Eye (tissue), 1 donor: ENCODE results near the gene MPRIP.
A peak's percentile ranks its signal among the peaks of the same experiment; 100 is the strongest.

Experiments
- DNase-seq: peaks from one replicate; pipeline ENCODE4 v3.0.0-alpha.2; 2015

Gene MPRIP

DNA sequence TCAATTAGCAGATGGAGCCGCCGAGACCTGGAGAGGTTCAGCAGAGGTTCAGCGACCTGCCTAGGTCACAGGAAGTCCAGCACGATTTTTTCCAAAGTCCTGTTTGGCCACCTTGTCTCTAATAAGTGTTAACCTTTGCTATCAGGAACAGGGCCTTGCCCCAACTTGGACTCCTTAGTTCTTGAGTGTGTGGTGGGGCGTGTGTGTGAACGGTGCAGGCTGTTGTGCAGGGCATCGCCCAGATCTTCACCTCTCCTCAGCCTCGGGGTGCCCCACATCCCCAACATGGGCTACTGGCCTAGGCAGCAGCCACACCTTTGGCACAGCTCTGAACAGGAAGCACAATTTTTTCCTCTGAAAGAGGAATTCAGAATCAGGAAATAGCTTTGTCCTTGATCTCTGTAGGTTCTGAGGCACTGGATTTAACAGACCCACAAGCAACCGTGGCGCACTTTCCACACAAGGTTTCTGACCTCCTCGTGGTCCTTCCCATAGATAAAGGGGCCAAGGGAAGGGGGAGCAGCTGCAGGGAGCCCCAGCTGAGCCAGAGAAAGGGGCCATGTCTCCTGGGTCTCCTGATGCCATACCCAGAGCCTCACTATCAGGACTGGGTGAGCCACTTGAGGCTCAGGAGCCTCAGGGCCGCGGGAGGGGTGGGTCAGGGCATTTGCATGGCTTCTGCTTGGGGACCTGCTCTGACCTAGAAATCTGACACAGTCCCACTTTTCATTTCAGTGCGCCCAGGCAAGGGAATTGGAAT lies 10.4 kb downstream of the MPRIP start:
- DNase-seq: no peak

DNA sequence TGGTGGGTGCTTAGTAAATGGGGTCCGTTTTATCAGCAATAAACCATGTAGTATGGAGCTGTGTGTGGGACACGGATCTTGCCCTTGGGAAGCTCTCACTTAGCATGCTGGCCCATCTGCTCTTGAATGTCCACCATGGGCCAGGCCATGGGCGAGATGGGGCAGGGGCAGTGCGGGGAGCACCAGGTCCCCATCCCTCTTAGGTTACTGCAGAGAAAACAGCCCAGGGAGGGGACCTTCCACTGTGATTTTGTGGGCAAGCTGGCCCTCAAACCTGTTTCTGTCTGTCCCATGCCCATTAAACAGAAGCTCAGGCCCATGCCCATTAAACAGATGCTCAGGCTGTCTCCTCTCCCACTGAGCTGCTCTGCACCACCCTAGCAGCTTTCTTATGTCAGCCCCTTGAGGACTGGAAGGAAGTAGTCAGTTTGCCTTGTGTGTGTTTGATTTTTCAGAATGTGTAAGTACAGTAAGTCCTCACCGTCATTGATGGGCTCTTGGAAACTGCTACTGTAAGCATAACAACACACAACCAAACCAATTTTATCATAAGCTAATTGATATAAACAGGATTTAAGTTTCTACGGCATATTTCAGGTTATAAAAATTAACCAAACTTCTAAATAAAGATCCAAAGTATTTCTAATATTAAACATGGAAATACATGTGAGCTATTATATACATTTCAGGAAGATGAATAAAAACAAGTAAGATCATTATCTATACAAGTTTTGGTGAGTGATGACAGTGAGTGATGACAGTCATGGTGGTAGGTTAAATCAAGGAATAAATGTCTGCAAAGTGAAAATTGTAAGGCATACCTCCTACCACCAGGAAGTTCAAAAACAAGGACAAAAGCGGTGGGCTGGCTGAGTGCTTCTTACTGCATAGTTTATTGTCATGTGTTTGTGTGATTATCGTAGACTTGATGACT lies 11.5 kb downstream of the MPRIP start:
- no peak for DNase-seq

DNA sequence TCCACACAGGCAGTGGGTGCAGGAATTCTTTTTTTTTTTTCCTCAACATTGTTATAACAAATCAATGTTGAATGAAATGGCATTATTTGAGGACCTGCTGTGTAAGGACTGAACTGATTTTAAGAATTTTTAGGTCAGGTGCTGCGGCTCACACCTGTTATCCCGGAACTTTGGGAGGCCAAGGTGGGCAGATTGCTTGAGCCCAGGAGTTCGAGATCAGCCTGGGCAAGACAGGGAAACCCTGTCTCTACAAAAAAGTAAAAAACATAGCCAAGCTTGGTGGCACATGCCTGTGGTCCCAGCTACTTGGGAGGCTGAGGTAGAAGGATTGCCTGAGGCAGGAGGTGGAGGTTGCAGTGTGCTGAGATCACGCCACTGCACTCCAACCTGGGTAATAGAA lies 12.4 kb downstream of the MPRIP start:
- no peak for DNase-seq

DNA sequence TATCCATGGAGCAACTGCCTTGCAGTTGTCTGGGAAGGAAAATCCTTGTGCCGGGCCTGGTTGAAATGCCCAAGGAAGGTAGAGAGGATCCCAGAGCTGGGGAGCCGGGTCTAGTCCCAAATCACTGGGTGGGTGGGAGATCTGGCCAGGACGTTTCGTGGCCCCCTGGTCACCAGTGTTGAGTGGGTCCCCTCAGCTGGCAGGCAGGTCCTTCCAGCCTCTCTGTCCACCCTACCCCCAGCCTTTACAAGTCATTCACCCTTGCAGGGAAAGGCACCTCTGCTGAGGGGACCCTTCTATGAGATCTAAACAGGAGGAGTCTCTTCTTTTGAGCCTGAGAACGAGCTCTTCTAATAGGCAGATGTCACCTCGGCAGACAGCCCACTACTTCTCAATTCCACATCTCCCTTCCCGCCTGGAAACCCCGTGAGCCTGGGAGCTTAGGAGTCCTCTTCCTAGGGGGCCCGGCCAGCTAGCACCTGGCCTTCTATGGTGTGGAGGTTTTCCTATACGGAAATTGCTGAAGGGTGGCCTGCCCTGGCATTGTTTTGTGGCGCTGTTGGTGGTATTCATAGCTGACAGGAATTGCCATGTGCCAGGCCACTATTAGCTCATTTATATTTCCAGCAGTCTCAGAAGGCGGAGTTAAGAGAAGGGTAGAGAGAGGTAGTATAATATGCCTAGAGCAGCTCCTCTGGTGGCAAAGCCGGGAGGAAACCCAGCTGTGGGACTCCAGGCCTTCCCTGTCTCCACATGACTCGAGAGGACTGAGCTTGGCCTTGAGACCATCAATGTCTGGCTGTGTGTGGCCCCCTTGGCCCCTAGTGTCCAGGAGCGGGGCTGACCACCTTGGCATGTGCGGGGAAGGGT lies 13.3 kb downstream of the MPRIP start:
- DNase-seq: no peak

DNA sequence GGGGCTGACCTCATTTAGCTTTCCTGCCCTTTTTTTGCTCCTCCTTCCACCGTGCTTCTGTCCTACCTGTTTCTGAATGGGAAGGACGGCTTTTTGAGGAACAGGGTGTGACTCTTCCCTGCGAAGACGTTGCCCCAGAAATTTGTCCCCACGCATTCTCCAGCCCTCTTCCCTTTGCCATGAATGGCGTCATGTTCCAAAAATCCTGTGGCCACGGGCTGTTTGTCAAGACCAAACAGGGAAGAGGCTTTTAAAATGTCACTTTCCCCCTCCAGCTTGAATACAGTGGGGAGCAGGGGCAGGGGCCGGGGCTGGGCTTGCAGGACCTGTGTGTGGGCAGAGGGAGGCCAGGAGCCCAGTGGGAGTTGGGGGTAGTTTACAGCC lies 13.9 kb downstream of the MPRIP start:
- DNase-seq: no peak

DNA sequence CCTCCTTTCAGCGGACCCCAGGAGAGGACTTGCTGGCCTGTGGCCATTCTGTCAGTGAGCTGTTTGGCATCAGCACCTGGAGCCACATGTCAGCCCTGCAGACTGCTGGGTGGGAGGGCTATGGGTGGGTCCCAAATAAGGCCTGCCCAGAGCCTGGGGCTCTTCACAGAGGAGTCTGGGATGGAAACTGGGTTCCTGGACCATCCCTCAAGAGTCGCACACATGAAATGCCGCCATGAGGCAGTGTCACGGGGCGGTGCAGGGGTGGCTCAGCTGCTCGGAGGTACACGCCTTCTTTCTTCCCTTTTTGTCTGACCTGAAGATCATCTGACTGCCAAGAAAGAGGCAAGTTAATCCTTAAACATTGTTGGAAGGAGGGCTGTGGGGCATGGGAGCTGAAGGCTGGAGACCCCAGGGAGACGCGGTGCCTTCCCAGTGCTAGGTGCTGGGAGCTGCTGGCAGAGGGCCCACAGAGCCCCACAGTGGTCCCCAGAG lies 14.8 kb downstream of the MPRIP start:
- DNase-seq: no peak

DNA sequence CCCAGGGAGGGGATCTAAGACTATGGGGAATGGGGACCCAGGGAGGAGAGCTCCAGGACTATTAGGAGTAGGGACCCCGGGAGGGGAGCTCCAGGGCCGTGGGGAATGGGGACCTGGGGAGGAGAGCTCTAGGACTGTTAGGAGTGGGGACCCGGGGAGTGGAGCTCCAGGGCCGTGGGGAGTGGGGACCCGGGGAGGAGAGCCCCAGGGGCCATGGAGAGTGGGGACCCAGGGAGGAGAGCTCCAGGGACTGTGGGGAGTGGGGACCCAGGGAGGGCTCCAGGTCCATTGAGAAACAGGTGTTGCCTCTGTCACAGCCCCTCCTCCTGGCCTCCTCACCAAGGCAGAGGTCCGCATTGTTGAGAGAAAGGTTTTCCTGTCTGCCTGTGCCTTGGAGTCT lies 16.0 kb downstream of the MPRIP start:
- no peak for DNase-seq

DNA sequence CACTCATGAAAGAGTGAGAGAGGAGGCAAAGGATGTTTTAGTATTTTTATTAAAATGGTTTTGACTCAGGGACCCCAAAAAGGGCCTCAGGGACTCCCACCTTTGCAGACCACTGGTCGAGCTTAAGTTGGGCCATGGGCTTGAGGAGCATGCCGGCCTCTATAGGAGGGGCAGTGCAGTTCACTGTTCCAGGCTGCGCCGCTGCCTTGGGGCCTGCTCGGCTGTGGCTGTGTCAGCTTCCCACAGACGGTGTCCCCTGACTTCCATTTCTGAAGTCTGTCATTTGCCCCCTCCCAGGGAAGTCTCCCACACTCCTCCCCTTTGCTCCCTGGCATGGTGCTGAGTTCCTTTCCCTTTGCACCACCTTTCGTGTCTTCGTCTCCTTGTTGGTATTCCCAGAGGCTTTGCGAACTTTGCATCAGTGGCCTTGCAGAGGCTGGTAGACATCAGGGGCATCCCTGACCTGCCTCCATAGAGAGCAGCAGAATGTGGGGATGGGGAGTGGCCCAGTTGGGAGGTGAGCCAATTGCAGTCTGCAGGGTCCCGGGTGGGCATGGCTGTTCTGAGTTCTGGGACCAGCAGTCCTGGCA lies 17.1 kb downstream of the MPRIP start:
- DNase-seq: no peak

DNA sequence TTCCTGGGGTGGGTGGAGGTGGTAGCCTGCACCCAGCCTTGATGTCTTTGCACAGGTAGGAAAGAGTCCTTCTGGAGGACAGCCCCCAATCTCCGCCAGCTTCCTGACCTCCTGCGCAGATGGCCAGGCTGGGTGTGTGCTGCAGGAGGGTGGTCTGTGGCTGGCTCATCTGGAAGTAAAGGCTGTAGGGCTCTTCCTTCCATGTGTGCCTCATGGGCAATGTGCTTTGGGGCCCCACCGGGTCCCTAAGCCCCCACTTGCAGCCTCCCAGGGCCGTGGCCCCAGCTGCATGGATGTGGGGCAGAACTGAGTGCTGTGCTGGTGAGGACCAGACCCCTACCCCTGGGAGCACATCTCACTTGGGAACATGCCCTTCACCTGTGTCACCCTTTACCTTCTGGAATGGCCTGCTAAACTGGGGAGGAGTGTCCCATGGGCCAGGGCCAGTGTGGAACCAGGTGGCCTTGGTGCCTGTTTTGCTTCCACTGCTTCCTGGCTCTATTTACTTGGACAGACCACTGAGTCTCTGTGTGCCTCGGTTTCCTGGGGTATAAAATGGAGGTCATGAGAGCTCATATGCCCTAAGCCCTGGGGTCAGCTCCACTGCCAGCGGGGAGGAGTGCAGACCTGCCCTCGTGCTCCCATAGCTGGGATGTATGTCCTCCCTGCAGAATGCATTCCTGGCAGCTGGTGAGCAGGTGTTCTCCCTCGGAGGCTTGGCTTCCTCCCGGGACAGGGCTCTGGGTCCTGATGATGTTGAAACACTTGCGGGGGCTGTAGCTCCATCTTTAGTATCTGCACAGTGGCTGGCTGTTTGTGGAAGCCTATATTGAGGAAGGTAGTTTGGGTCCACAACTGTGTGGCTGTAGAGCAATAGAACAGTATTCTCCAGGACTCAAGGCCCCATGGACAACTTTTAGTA lies 18.0 kb downstream of the MPRIP start:
- DNase-seq: no peak

DNA sequence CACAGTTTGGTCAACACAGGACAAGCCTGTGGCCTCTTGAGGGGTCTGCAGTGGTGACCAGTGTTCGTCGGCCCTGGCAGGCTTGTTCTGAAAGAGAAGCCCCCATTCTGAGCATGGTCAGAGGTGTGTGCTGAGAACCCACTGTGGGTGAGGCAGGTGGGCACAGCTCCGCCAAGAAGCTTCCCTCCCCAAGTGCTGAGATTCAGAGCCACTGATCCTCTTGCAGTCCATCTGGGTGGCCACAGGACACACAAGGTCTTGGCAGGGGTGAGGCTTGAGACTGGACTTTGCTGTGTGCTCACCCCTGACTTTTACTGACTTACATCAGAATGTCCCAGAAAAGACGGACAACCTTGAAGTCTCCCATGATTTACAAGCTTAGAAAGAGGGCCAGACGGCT lies 18.7 kb downstream of the MPRIP start:
- no peak for DNase-seq

DNA sequence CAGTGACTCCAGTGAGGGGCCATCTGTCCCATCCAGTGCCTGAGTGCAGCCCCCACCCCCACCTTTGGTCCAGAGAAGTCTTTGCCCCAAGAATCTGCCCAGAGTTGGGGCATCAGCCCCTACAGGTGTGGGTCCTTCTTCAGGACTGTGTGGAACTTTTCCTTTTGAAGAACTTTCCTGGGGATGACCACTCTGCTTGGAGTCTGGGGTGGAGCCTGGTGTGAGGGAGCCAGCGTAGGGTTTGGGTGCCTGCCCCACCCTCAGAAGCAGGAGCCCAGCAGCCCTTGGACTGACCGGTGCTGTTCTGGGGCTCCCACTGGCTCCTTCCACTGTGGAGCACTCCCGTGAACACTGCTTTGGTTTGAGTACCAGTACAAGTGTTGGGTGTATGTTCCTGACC lies 19.3 kb downstream of the MPRIP start:
- no peak for DNase-seq

DNA sequence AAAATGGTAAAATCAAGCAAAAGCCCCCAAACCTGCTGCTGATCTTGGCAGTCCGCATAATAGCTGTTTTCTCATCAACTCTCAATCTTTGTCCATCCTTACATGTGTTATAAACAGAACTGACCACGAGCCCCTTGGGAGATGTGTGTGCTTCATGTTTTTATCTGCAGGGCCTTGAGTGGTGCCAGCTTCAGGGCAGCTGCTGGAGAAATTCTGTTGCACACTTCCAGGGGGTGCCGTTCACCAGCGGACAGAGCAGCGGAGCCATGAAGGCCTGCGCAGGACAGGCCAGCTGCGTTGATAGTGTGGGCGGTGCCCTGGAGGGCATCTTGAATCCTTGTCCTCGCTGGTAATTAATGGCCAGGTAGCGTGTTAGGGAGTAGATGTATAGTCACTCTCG lies 20.1 kb downstream of the MPRIP start:
- peak; percentile 39 for DNase-seq

DNA sequence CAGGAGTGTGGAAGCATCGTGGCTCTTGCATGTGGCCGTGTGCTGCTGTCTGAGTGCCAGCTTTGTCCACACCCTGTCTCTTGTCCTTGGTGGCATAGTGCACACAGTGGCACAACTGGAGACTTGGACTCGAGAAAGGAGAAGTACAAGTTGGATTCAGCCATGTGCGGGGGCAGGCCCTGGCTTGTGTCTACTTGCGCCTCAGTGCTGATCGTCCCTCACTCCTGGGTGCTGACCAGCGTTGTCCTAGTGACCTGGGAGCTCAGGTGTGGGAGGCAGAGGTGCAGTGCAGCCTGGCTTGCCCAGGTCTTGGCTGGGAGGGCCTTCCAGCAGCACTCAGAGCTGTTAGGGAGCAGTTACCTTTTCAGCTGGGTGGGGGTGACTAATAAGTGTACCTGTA lies 20.6 kb downstream of the MPRIP start:
- DNase-seq: no peak

DNA sequence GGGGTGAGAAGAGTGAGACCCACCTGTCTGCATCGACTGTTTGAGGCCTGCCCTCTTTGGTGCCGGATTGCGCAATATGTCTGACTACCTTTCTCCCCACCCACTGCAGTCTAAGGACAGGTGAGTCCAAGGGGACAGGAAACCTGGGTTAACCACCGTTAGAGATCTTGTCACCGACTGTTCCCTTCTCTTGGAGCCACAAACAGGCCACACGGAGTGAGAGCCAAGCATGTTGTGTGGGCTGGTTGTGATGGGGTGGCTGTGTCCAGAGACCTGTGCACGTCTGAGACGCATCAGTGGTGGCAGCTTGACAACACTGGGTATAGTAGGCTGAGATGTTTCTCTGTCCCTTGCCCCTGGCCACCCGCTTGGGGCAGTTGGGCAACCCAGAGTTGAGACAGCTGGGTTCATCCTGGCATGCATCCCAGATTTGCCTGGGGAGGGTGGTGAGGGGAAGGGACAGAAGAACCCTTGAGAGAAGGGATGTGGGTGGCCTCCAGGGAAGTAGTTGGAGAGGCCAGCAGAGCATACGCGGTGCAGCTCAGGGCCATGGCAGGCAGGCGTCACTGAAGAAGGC lies 21.4 kb downstream of the MPRIP start:
- no peak for DNase-seq

DNA sequence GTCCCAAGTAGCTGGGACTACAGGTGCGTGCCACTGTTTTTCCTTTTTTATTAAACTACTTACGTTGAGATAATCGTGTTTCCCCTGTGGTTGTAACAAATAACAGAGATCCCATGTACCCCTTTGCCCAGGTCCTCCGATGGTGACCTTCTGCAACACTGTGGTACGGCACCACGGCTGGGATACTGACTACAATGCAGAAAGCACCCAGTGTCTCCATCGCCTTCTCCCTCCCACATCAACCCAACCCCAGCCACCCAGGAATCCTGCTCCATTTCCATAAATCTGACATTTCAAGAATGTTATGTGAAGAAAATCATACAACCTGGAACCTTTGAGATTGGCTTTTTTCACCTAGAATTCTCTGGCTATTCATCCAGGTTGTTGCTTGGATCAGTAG lies 22.1 kb downstream of the MPRIP start:
- no peak for DNase-seq

DNA sequence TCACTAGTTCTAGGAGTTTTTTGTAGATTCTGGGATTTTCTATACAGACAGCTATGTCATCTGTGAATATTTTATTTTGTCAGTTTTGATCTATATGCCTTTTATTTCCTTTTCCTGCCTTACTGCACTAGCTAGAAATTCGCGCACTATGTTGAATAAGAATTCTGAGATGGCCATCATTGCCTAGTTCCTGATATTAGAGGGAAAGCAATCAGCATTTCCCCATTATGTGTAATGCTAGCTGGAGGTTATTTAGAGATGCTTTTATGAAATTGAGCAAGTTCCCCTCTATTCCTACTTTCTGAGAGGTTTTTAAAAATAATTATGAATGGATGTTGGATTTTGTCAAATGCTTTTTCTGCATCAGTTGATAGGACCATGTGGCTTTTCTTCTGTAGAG lies 23.8 kb downstream of the MPRIP start:
- no peak for DNase-seq

DNA sequence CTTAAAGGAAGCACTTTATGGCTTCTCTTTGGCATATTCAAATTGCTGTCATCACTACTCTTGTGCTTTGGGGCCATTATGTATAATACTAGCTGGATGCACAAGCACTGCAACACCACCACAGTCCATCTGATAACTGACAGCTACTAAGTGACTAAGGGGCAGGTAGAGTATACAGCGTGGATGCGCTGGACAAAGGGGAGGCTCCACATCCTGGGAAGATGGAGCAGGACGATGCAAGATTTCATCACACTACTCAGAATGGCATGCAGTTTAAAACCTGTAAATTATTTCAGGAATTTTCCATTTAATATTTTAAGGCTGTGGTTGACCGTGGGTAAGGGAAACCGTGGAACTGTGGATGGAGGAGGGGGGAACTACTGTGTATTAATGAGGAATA lies 25.0 kb downstream of the MPRIP start:
- DNase-seq: no peak

DNA sequence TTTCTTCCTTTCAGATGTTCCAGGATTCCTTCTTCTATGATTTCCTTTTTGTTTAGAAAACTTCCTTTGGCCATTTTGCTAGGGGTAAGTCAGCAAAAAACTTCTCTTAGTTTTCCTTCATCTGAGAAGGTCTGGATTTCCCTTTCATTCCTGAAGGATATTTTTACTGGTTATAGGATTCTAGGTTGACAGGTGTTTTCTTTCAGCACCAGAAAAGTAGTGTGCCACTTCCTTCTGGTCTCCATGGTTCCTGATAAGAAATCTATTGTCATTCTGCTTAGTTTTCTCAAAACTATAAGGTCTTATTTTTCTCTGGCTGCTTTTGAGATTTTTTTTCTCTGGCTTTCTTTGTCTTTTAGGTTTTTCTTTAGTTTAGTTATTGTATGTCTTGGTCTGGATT lies 27.6 kb downstream of the MPRIP start:
- no peak for DNase-seq

DNA sequence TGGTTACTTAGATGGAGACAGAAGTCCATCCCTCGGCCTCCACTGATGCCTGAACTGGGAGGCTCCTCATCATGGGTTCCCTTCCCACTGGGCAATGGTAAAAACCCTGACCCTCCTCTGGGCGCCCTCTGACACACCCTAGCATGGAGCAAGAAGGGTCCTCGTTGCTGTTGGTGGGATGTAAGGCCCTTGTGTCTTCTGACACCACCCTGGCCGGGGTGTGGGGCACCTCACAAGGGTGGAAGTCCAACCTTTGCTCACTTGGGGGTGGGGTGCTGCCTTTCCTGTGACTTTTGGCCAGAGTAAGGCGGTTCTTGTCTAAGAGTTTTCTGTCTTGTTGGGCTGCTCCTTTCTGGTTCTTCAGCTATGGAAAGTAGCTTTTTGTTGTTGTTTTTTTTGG lies 28.7 kb downstream of the MPRIP start:
- DNase-seq: no peak

DNA sequence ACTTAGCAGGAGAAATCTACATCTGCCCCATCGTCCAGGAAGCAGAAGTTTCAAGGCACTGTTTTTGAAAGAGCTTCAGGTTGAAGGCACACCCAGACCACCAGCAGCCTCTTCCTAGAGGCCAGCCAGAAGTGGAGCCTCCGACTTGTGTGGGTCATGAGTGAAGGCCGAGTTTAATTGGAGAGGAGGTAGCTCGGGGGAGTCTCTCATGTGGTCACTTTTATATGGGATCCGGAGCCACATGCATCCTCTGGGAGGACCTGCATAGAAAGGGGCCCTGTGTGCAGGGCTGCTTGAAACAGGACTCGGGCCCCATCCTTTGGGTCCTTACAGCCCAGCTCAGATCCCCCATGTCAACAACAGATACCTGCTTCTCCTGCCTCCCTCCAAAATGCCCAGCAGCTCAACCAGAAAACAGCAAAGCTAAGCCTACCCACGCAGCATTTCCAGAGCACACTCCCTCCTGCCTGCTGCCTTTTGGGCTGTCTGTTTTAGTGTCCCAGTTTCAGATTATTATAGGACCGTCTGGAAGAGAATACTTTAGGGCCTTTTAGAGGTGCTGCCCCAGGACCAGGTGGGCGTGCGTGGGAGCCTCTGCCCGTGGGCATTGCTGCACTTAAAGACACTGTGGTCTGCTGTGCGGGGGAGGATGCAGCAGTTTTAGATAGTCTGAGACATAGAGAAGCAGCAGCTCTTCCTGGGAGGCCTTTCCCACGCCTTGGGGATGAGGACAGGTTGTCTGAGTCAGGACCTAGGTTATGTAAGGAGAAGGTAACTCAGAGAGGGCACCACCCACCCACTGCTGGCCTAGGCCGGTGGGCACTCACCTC lies 29.5 kb downstream of the MPRIP start:
- no peak for DNase-seq
